WI38 (cell line): ENCODE data around the gene ZSCAN22.

Experiments used
- H3K4me3 ChIP-seq: 2 replicates; pipeline ENCODE4 v1.5.1; 2011; ENCODE audit warnings: low read depth, mild to moderate bottlenecking, control low read depth, low read length
- TF ChIP-seq, protein P1 (sequence below): IDR thresholded peaks from 2 replicates; pipeline ENCODE4 v1.5.1; 2012; ENCODE audit warnings: low read depth, mild to moderate bottlenecking, control low read depth, low read length

Gene ZSCAN22

DNA sequence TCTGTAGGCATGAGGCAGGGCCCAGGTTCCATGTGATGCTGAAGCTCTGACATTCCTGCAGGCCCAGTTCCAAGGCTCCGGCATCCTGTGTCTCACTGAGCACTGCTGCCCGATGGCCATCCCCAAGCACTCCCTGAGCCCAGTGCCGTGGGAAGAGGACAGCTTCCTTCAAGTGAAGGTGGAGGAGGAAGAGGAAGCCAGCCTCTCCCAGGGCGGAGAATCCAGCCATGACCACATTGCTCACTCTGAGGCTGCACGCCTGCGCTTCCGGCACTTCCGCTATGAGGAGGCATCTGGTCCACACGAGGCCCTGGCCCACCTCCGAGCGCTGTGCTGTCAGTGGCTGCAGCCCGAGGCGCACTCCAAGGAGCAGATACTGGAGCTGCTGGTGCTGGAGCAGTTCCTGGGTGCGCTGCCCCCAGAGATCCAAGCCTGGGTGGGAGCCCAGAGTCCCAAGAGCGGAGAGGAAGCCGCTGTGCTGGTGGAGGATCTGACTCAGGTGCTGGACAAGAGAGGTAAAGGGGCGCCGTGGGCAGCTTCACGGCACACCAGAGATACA lies 8.0 kb downstream of the ZSCAN22 start:
- TF ChIP-seq, protein P1, sequence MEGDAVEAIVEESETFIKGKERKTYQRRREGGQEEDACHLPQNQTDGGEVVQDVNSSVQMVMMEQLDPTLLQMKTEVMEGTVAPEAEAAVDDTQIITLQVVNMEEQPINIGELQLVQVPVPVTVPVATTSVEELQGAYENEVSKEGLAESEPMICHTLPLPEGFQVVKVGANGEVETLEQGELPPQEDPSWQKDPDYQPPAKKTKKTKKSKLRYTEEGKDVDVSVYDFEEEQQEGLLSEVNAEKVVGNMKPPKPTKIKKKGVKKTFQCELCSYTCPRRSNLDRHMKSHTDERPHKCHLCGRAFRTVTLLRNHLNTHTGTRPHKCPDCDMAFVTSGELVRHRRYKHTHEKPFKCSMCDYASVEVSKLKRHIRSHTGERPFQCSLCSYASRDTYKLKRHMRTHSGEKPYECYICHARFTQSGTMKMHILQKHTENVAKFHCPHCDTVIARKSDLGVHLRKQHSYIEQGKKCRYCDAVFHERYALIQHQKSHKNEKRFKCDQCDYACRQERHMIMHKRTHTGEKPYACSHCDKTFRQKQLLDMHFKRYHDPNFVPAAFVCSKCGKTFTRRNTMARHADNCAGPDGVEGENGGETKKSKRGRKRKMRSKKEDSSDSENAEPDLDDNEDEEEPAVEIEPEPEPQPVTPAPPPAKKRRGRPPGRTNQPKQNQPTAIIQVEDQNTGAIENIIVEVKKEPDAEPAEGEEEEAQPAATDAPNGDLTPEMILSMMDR: no peak
- H3K4me3 ChIP-seq: no peak overlapping the region

DNA sequence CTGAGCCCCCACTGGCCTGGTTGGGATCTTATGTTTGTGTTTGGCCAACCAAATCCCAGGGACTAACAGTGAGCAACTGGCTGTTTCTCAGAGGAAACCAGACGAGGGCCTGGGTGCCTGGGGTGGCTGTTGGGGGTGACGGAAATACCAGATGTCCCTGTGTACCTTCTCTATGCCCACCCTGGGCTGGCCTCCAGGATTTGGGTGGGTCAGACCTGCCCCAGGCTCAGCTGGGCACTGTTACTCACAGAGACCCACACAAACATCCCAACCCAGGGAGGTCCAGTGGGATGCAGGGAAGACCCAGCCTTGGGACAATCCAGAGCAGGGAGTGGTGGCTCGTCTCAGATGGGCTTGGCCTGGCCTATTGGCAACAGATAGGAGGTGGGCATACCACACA lies 8.8 kb downstream of the ZSCAN22 start:
- TF ChIP-seq, protein P1: no peak
- no peak overlapping the region for H3K4me3 ChIP-seq

DNA sequence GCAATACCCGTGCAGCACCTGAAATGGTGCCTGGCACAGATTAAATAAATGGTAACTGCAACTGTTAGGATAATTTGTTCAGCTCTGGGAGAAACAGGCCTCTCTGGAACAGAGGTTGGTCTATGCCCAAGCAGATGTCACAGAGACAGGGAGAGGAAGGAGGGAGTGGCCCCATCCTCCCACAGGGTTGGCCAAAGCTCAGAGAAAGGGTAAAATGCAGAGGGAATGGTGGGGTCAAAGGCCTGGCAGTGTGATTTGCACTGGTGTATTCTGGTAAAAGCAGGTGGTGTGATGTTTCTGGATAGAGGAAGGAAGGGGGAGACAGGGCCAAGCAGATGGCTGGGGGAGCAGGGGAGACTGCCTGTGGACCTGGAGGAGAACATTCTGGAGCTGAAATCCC lies 9.4 kb downstream of the ZSCAN22 start:
- H3K4me3 ChIP-seq: no peak overlapping the region
- TF ChIP-seq, protein P1: no peak

DNA sequence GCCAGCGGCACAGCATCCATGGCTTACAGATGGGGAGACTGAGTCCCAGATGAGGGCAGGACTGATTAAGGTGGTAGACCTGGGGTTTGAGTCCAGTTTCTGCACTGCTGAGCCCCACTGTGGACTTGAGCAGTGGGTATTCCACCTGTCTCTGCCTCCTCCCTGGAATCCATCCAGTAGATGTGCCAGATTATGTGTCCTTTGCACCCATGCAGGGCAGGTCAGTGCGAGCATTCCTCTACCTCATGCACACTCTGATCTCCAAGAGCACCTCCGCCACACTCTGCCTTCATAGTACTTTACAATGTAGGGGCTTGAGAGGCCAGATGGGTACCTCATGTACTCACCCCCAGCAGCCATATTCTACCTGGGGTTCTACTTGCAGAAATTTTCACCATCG lies 10.0 kb downstream of the ZSCAN22 start:
- H3K4me3 ChIP-seq: no peak overlapping the region
- TF ChIP-seq, protein P1: no peak

DNA sequence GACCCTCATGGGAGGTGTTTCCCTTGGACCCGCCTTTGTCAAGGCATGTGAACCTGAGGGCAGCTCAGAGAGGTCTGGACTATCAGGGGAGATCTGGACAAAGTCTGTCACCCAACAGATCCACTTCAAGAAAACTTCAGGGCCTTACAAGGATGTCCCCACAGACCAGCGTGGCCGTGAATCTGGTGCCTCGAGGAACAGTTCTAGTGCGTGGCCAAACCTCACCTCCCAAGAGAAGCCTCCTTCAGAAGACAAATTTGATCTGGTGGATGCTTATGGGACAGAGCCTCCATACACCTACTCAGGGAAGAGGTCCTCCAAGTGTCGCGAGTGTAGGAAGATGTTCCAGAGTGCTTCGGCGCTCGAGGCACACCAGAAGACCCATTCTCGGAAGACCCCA lies 11.5 kb downstream of the ZSCAN22 start:
- TF ChIP-seq, protein P1: no peak
- H3K4me3 ChIP-seq: no peak overlapping the region

DNA sequence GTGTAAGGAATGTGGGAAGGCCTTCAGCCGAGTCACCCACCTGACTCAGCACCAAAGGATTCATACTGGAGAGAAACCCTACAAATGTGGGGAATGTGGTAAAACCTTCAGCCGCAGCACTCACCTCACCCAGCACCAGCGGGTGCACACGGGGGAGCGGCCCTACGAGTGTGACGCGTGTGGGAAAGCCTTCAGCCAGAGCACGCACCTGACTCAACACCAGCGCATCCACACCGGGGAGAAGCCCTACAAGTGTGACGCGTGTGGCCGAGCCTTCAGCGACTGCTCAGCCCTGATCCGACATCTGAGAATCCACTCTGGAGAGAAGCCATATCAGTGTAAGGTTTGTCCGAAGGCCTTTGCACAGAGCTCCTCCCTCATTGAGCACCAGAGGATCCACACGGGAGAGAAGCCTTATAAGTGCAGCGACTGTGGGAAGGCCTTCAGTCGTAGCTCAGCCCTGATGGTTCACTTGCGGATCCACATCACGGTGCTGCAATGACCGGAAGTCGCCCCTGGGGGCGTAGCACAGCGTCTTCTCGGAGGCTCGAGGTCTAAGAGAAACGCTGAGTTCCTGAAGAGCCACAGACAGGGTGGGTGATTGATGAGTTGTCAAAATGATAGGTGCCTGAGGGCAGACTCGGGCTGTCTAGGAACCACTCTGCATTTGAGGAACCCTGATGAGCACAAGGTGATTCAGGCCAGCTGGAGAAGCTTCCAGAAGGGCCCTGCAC lies 12.2 kb downstream of the ZSCAN22 start:
- TF ChIP-seq, protein P1: no peak
- H3K4me3 ChIP-seq: no peak overlapping the region

DNA sequence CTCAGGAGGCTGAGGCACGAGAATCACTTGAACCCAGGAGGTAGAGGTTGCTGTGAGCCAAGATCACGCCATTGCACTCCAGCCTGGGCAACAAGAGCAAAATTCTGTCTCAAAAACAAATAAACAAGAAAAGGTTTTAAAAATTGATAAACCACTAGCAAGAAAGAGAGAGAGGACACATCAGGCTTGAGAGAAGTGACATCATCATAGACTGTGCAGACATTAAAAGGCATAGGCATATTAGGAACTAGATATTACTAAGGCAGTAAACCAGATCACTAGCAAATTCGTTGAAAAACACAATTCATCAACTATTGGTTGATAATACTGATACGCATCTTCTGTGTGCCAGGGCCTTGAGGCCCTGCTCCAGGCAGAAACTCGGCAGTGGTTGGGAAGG lies 18.8 kb downstream of the ZSCAN22 start:
- H3K4me3 ChIP-seq: no peak overlapping the region
- TF ChIP-seq, protein P1: no peak
